Kidney epithelial cell (primary cell): ENCODE measurements around the gene RAD51B. TPM values are rescaled to one million over a fixed set of nuclear protein-coding genes. Genes with fewer than 3 reads are reported as not detected.

Experiments used
- DNase-seq: peaks from one replicate; pipeline ENCODE4 v3.0.0-alpha.2; 2010; ENCODE audit warnings: low read depth
- H3K27me3 ChIP-seq: 2 replicates; pipeline ENCODE4 v1.6.0; 2011; ENCODE audit warnings: low read length; ENCODE audit not compliant: control insufficient read depth, insufficient read depth
- H3K36me3 ChIP-seq: 2 replicates; pipeline ENCODE4 v1.5.1; 2011; ENCODE audit warnings: low read length; ENCODE audit not compliant: control insufficient read depth, insufficient read depth
- H3K4me3 ChIP-seq: 2 replicates; pipeline ENCODE4 v1.5.1; 2011; ENCODE audit warnings: low read depth, mild to moderate bottlenecking, control low read depth, low read length
- CTCF ChIP-seq: IDR thresholded peaks from 2 replicates; pipeline ENCODE4 v1.5.1; 2011; ENCODE audit warnings: mild to moderate bottlenecking, moderate library complexity, low read length, control low read depth, inconsistent platforms; ENCODE audit not compliant: insufficient read depth, poor library complexity, severe bottlenecking
- total RNA-seq: library from RNA; depleted of rRNA; stranded (reverse); fragments of >200 nt; gene quantifications from 2 replicates; pipeline ENCODE4 v1.2.3, GENCODE V29; 2015

The RAD51B gene
- total RNA-seq, 1 donor from 2014 or later, result 9.5 TPM

- TF ChIP-seq CTCF, result no peak
- no peaks in the 10 kb centered on the region for H3K27me3 ChIP-seq
- no peak for DNase-seq
- no peak overlapping the region for H3K4me3 ChIP-seq
- H3K36me3 ChIP-seq, result no peaks in the 10 kb centered on the region
Observed at GRCh38 chr14:67996235-67996634, 176.7 kb downstream of the RAD51B start.

- Histone ChIP-seq H3K27me3 (no peaks in the 10 kb centered on the region), H3K4me3 (no peak overlapping the region), H3K36me3 (no peaks in the 10 kb centered on the region)
- no peak for DNase-seq
- no peak for TF ChIP-seq CTCF
Observed at GRCh38 chr14:67998834-67999233, 179.3 kb downstream of the RAD51B start.

GRCh38 chr14:67999290-67999689 lies 179.7 kb downstream of the RAD51B start:
- Histone ChIP-seq H3K27me3 (no peaks in the 10 kb centered on the region), H3K4me3 (no peak overlapping the region), H3K36me3 (no peaks in the 10 kb centered on the region)
- TF ChIP-seq CTCF, result no peak
- no peak for DNase-seq

- TF ChIP-seq CTCF, result no peak
- peak; percentile 82 for DNase-seq
- H3K4me3 ChIP-seq, result no peak overlapping the region
Observed at GRCh38 chr14:67999705-68000384, 180.3 kb downstream of the RAD51B start.

DNA sequence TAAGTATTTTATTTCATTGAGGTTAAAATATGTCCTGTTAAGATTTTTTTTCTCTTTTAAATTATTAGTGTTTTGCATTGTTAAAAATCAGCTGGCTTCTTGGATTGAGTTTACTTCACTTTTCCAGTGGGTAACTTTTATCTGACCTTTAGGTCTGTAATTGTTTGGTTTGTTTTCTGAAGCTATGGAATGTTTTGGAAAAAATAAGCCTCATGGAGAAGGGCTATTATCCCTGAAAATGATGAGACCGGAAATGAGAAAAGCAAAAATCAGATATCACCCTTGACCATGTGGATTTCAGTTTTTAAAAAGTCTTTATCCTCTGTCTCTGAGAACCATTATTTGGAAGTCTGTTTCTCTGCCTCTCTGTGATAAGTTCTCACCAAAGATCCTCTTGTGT lies 180.9 kb downstream of the RAD51B start:
- Histone ChIP-seq H3K36me3 (no peaks in the 10 kb centered on the region), H3K4me3 (no peak overlapping the region), H3K27me3 (no peaks in the 10 kb centered on the region)
- TF ChIP-seq CTCF, result no peak
- DNase-seq, result no peak

More at GRCh38 chr14:67999705-68000384, 180.3 kb downstream of the RAD51B start:
- no peaks in the 10 kb centered on the region for H3K36me3 ChIP-seq
- H3K27me3 ChIP-seq, result no peaks in the 10 kb centered on the region

GRCh38 chr14:68008491-68008890 lies 188.9 kb downstream of the RAD51B start:
- DNase-seq, result no peak
- H3K27me3 ChIP-seq, result no peaks in the 10 kb centered on the region
- H3K4me3 ChIP-seq, result no peak overlapping the region
- no peak for TF ChIP-seq CTCF
- H3K36me3 ChIP-seq, result no peaks in the 10 kb centered on the region
